GM12878 (cell line): ENCODE results near the gene ABHD1. TPM values are rescaled to one million over a fixed set of nuclear protein-coding genes. Genes with fewer than 3 reads are reported as not detected.

Experiments
- BCL3 ChIP-seq: IDR thresholded peaks from 2 replicates; pipeline ENCODE4 v1.6.1; 2011; ENCODE audit warnings: borderline replicate concordance, low read depth, mild to moderate bottlenecking, moderate library complexity, low read length; ENCODE audit not compliant: insufficient read depth, poor library complexity, severe bottlenecking
- E2F8 ChIP-seq: fragments of 450-650 bp; IDR thresholded peaks from 2 replicates; pipeline ENCODE4 v1.6.1; 2018; ENCODE audit warnings: mild to moderate bottlenecking, low read depth, moderate library complexity; ENCODE audit not compliant: partially characterized antibody
- EED ChIP-seq: sonication (generic); IDR thresholded peaks from 2 replicates; pipeline ENCODE4 v1.6.1; 2016; ENCODE audit warnings: antibody characterized with exemption, low read depth
- NBN ChIP-seq: fragments of 450-650 bp; IDR thresholded peaks from 2 replicates; pipeline ENCODE4 v1.6.1; 2016
- RB1 ChIP-seq: fragments of 450-650 bp; formaldehyde crosslinking; IDR thresholded peaks from 2 replicates; pipeline ENCODE4 v1.6.1; 2017; ENCODE audit warnings: mild to moderate bottlenecking, borderline replicate concordance
- polyA plus RNA-seq, 11 experiments: library from polyadenylated mRNA; depleted of rRNA in 4 of 11; unstranded in 6 of 11; stranded (reverse) in 5 of 11; fragments of >200 nt; fragmentation: Nextera tagmentation in 4 of 11; fragmentation: Illumina TruSeq in 1 of 11; extraction: Ambion mirVana in 4 of 11; extraction: Trizol in 1 of 11; gene quantifications; 1 replicate in 1 of 11; 2 replicates in 10 of 11; pipeline versions ENCODE4 v1.2.1 to v1.2.3, GENCODE V29; 2011 to 2016; ENCODE audit warnings: inconsistent platforms in 2 of 11, missing spikeins in 2 of 11, low read depth in 1 of 11
- total RNA-seq, 4 experiments: library from RNA; depleted of rRNA in 3 of 4; stranded (reverse); fragments of >200 nt in 3 of 4; fragmentation: Illumina TruSeq in 1 of 4; extraction: Trizol in 1 of 4; gene quantifications; 2 replicates each; pipeline versions ENCODE4 v1.2.1 to v1.2.3, GENCODE V29; 2013 to 2021

ABHD1 gene
- total and polyA plus RNA-seq, 10 of the 15 experiments (the other 5 are each of a cell fraction or from before 2014, with no cell fraction given), result 0.04 to 0.35 (median 0.17) TPM; not detected in 2

- TF ChIP-seq E2F8, result no peak
- TF ChIP-seq RB1, result no peak
- TF ChIP-seq EED, result no peak
- TF ChIP-seq BCL3, result no peak
- no peak for TF ChIP-seq NBN
Observed at GRCh38 chr2:27179344-27180000, 55.9 kb downstream of the ABHD1 start (continued).

Other genes starting within 250 kb of the ABHD1 start
Only the 7 nearest of the 21 such genes appear.
- 340 and 392 TPM in 2 replicates for gene OST4, start 52.2 kb upstream of the ABHD1 start, total RNA-seq (2014; rRNA removed)
- 403 TPM in 2 replicates for gene OST4, start 52.2 kb upstream of the ABHD1 start, total RNA-seq (2014; rRNA removed; fragmentation: Illumina TruSeq; extraction: Trizol)
- gene OST4, start 52.2 kb upstream of the ABHD1 start, total RNA-seq (2021), result 270 and 278 TPM in 2 replicates
- 316 and 381 TPM in 2 replicates for gene OST4, start 52.2 kb upstream of the ABHD1 start, polyA plus RNA-seq (2011; rRNA removed)
- gene OST4, start 52.2 kb upstream of the ABHD1 start, polyA plus RNA-seq (2014; fragmentation: Illumina TruSeq; extraction: Trizol), result 406 and 566 TPM in 2 replicates
- gene OST4, start 52.2 kb upstream of the ABHD1 start, polyA plus RNA-seq (2014; fragmentation: Nextera tagmentation; extraction: Ambion mirVana), result 1,000 to 10,000 TPM; 1,505 to 1,543 TPM
- gene OST4, start 52.2 kb upstream of the ABHD1 start, polyA plus RNA-seq (2014; rRNA removed), result 418 and 479 TPM in 2 replicates
- gene OST4, start 52.2 kb upstream of the ABHD1 start, polyA plus RNA-seq (2016; fragmentation: Nextera tagmentation; extraction: Ambion mirVana), result 100 to 1,000 TPM; 786 to 858 TPM
- gene EMILIN1, start 45.2 kb upstream of the ABHD1 start, total RNA-seq (2014; rRNA removed), result 1.7 and 2.3 TPM in 2 replicates
- 0.18 TPM in 2 replicates for gene EMILIN1, start 45.2 kb upstream of the ABHD1 start, total RNA-seq (2014; rRNA removed; fragmentation: Illumina TruSeq; extraction: Trizol)
- 1.6 and 1.7 TPM in 2 replicates for gene EMILIN1, start 45.2 kb upstream of the ABHD1 start, total RNA-seq (2021)
- 0.26 and 0.38 TPM in 2 replicates for gene EMILIN1, start 45.2 kb upstream of the ABHD1 start, polyA plus RNA-seq (2011; rRNA removed)
- 0.01 TPM in 1 of 2 replicates, not detected in the other for gene EMILIN1, start 45.2 kb upstream of the ABHD1 start, polyA plus RNA-seq (2014; fragmentation: Illumina TruSeq; extraction: Trizol)
- gene EMILIN1, start 45.2 kb upstream of the ABHD1 start, polyA plus RNA-seq (2014; fragmentation: Nextera tagmentation; extraction: Ambion mirVana), result not detected
- gene EMILIN1, start 45.2 kb upstream of the ABHD1 start, polyA plus RNA-seq (2014; rRNA removed), result 1.2 TPM in 2 replicates
- 1 to 10 TPM; 1.1 to 1.8 TPM for gene EMILIN1, start 45.2 kb upstream of the ABHD1 start, polyA plus RNA-seq (2016; fragmentation: Nextera tagmentation; extraction: Ambion mirVana)
- gene KHK, start 37.0 kb upstream of the ABHD1 start, total RNA-seq (2014; rRNA removed), result 4.8 and 5.4 TPM in 2 replicates
- 2.6 and 2.7 TPM in 2 replicates for gene KHK, start 37.0 kb upstream of the ABHD1 start, total RNA-seq (2014; rRNA removed; fragmentation: Illumina TruSeq; extraction: Trizol)
- 7.7 and 7.8 TPM in 2 replicates for gene KHK, start 37.0 kb upstream of the ABHD1 start, total RNA-seq (2021)
- gene KHK, start 37.0 kb upstream of the ABHD1 start, polyA plus RNA-seq (2011; rRNA removed), result 2.2 and 2.6 TPM in 2 replicates
- 1.5 and 3.6 TPM in 2 replicates for gene KHK, start 37.0 kb upstream of the ABHD1 start, polyA plus RNA-seq (2014; fragmentation: Illumina TruSeq; extraction: Trizol)
- gene KHK, start 37.0 kb upstream of the ABHD1 start, polyA plus RNA-seq (2014; fragmentation: Nextera tagmentation; extraction: Ambion mirVana), result 1 to 10 TPM in 1 of 2 experiments, under 1 TPM in 1; 0.31 to 1.6 TPM
- 4.2 and 4.7 TPM in 2 replicates for gene KHK, start 37.0 kb upstream of the ABHD1 start, polyA plus RNA-seq (2014; rRNA removed)
- gene KHK, start 37.0 kb upstream of the ABHD1 start, polyA plus RNA-seq (2016; fragmentation: Nextera tagmentation; extraction: Ambion mirVana), result 10 to 100 TPM; 11.2 to 11.8 TPM
- gene CGREF1, start 4.7 kb upstream of the ABHD1 start, total RNA-seq (2014; rRNA removed), result not detected in 2 replicates
- gene CGREF1, start 4.7 kb upstream of the ABHD1 start, total RNA-seq (2014; rRNA removed; fragmentation: Illumina TruSeq; extraction: Trizol), result not detected in 2 replicates
- 0.11 TPM in 1 of 2 replicates, not detected in the other for gene CGREF1, start 4.7 kb upstream of the ABHD1 start, total RNA-seq (2021)
- 0.04 TPM in 1 of 2 replicates, not detected in the other for gene CGREF1, start 4.7 kb upstream of the ABHD1 start, polyA plus RNA-seq (2011; rRNA removed)
- gene CGREF1, start 4.7 kb upstream of the ABHD1 start, polyA plus RNA-seq (2014; fragmentation: Illumina TruSeq; extraction: Trizol), result 0.06 TPM in 1 of 2 replicates, not detected in the other
- not detected for gene CGREF1, start 4.7 kb upstream of the ABHD1 start, polyA plus RNA-seq (2014; fragmentation: Nextera tagmentation; extraction: Ambion mirVana)
- gene CGREF1, start 4.7 kb upstream of the ABHD1 start, polyA plus RNA-seq (2014; rRNA removed), result not detected in 2 replicates
- gene CGREF1, start 4.7 kb upstream of the ABHD1 start, polyA plus RNA-seq (2016; fragmentation: Nextera tagmentation; extraction: Ambion mirVana), result under 1 TPM in 1 of 2 experiments, not detected in 1; 0.21 TPM
- 59.9 and 78.0 TPM in 2 replicates for gene PREB, start 10.8 kb downstream of the ABHD1 start, total RNA-seq (2014; rRNA removed)
- 32.6 and 34.7 TPM in 2 replicates for gene PREB, start 10.8 kb downstream of the ABHD1 start, total RNA-seq (2014; rRNA removed; fragmentation: Illumina TruSeq; extraction: Trizol)
- 50.6 and 51.3 TPM in 2 replicates for gene PREB, start 10.8 kb downstream of the ABHD1 start, total RNA-seq (2021)
- 22.6 and 38.7 TPM in 2 replicates for gene PREB, start 10.8 kb downstream of the ABHD1 start, polyA plus RNA-seq (2011; rRNA removed)
- 44.9 and 54.2 TPM in 2 replicates for gene PREB, start 10.8 kb downstream of the ABHD1 start, polyA plus RNA-seq (2014; fragmentation: Illumina TruSeq; extraction: Trizol)
- gene PREB, start 10.8 kb downstream of the ABHD1 start, polyA plus RNA-seq (2014; fragmentation: Nextera tagmentation; extraction: Ambion mirVana), result 10 to 100 TPM; 26.3 to 45.7 TPM
- gene PREB, start 10.8 kb downstream of the ABHD1 start, polyA plus RNA-seq (2014; rRNA removed), result 59.7 and 69.1 TPM in 2 replicates
- gene PREB, start 10.8 kb downstream of the ABHD1 start, polyA plus RNA-seq (2016; fragmentation: Nextera tagmentation; extraction: Ambion mirVana), result 100 to 1,000 TPM in 1 of 2 experiments, 10 to 100 TPM in 1; 87.2 to 101 TPM
- not detected in 2 replicates for gene PRR30, start 15.6 kb downstream of the ABHD1 start, total RNA-seq (2014; rRNA removed)
- gene PRR30, start 15.6 kb downstream of the ABHD1 start, total RNA-seq (2014; rRNA removed; fragmentation: Illumina TruSeq; extraction: Trizol), result not detected in 2 replicates
- gene PRR30, start 15.6 kb downstream of the ABHD1 start, total RNA-seq (2021), result not detected in 2 replicates
- not detected in 2 replicates for gene PRR30, start 15.6 kb downstream of the ABHD1 start, polyA plus RNA-seq (2011; rRNA removed)
- gene PRR30, start 15.6 kb downstream of the ABHD1 start, polyA plus RNA-seq (2014; fragmentation: Illumina TruSeq; extraction: Trizol), result not detected in 2 replicates
- gene PRR30, start 15.6 kb downstream of the ABHD1 start, polyA plus RNA-seq (2014; fragmentation: Nextera tagmentation; extraction: Ambion mirVana), result not detected
- gene PRR30, start 15.6 kb downstream of the ABHD1 start, polyA plus RNA-seq (2014; rRNA removed), result not detected in 2 replicates
- gene PRR30, start 15.6 kb downstream of the ABHD1 start, polyA plus RNA-seq (2016; fragmentation: Nextera tagmentation; extraction: Ambion mirVana), result not detected
- gene TCF23, start 25.2 kb downstream of the ABHD1 start, total RNA-seq (2014; rRNA removed), result not detected in 2 replicates
- gene TCF23, start 25.2 kb downstream of the ABHD1 start, total RNA-seq (2014; rRNA removed; fragmentation: Illumina TruSeq; extraction: Trizol), result not detected in 2 replicates
- gene TCF23, start 25.2 kb downstream of the ABHD1 start, total RNA-seq (2021), result not detected in 2 replicates
- gene TCF23, start 25.2 kb downstream of the ABHD1 start, polyA plus RNA-seq (2011; rRNA removed), result not detected in 2 replicates
- gene TCF23, start 25.2 kb downstream of the ABHD1 start, polyA plus RNA-seq (2014; fragmentation: Illumina TruSeq; extraction: Trizol), result not detected in 2 replicates
- not detected for gene TCF23, start 25.2 kb downstream of the ABHD1 start, polyA plus RNA-seq (2014; fragmentation: Nextera tagmentation; extraction: Ambion mirVana)
- not detected in 2 replicates for gene TCF23, start 25.2 kb downstream of the ABHD1 start, polyA plus RNA-seq (2014; rRNA removed)
- gene TCF23, start 25.2 kb downstream of the ABHD1 start, polyA plus RNA-seq (2016; fragmentation: Nextera tagmentation; extraction: Ambion mirVana), result not detected